ENCODE data around the gene KREMEN2. TPM values are rescaled to one million over a fixed set of nuclear protein-coding genes. Genes with fewer than 3 reads are reported as not detected.

Gene KREMEN2
- total and polyA plus RNA-seq, 9 of the 15 experiments (the other 6 are each of a cell fraction or from before 2014, with no cell fraction given), result 0.04 to 7.7 (median 1.5) TPM; not detected in 1

GRCh38 chr16:3003582-3004270 is 39.7 kb downstream of the KREMEN2 start (continued):
- TF ChIP-seq, protein P1, sequence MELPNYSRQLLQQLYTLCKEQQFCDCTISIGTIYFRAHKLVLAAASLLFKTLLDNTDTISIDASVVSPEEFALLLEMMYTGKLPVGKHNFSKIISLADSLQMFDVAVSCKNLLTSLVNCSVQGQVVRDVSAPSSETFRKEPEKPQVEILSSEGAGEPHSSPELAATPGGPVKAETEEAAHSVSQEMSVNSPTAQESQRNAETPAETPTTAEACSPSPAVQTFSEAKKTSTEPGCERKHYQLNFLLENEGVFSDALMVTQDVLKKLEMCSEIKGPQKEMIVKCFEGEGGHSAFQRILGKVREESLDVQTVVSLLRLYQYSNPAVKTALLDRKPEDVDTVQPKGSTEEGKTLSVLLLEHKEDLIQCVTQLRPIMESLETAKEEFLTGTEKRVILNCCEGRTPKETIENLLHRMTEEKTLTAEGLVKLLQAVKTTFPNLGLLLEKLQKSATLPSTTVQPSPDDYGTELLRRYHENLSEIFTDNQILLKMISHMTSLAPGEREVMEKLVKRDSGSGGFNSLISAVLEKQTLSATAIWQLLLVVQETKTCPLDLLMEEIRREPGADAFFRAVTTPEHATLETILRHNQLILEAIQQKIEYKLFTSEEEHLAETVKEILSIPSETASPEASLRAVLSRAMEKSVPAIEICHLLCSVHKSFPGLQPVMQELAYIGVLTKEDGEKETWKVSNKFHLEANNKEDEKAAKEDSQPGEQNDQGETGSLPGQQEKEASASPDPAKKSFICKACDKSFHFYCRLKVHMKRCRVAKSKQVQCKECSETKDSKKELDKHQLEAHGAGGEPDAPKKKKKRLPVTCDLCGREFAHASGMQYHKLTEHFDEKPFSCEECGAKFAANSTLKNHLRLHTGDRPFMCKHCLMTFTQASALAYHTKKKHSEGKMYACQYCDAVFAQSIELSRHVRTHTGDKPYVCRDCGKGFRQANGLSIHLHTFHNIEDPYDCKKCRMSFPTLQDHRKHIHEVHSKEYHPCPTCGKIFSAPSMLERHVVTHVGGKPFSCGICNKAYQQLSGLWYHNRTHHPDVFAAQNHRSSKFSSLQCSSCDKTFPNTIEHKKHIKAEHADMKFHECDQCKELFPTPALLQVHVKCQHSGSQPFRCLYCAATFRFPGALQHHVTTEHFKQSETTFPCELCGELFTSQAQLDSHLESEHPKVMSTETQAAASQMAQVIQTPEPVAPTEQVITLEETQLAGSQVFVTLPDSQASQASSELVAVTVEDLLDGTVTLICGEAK (IDR thresholded peaks at IDR 0.05), result 0 out of 2 replicates have a peak, but pooled peaks have one; percentile 20
- TF ChIP-seq, protein P1 (CRISPR knock-in tag; IDR thresholded peaks at IDR 0.05), result no peak
- TF ChIP-seq NFYB (IDR thresholded peaks at IDR 0.05; ENCODE audit: extremely low read depth, insufficient read length) (peak; percentile 99), JUND (IDR thresholded peaks at IDR 0.05; ENCODE audit: borderline replicate concordance, low read depth, low read length) (peak; percentile 68), JUND (tag; IDR thresholded peaks at IDR 0.05; ENCODE audit: borderline replicate concordance, low read depth, low read length) (peak; percentile 58; the same call in 1 of the 3 replicates), HCFC1 (IDR thresholded peaks at IDR 0.05; ENCODE audit: low read depth, low read length) (peak; percentile 50), TRIM28 (IDR thresholded peaks at IDR 0.05) (peak; percentile 74), CHD2 (IDR thresholded peaks at IDR 0.05; ENCODE audit: low read depth, low read length) (peak; percentile 91), CBX1 (IDR thresholded peaks at IDR 0.05; ENCODE audit: low read depth) (0 out of 2 replicates have a peak, but pooled peaks have one; percentile 10), STAG1 (CRISPR knock-in tag; IDR thresholded peaks at IDR 0.05; ENCODE audit: borderline replicate concordance) (peak; percentile 19; the same call in 1 of the 2 replicates), CC2D1A (IDR thresholded peaks at IDR 0.05) (peak; percentile 76), TARDBP (IDR thresholded peaks at IDR 0.05) (0 out of 2 replicates have a peak, but pooled peaks have one; percentile 19), EP300 (IDR thresholded peaks at IDR 0.05; ENCODE audit: low read length) (peak; percentile 18; the same call in 1 of the 2 replicates), ZBTB8A (IDR thresholded peaks at IDR 0.05; ENCODE audit: partially characterized antibody) (no peak), RFX1 (IDR thresholded peaks at IDR 0.05) (no peak), ZNF384 (IDR thresholded peaks at IDR 0.05; ENCODE audit: low read depth, low read length) (peak; percentile 95)
- TF ChIP-seq, protein P2, sequence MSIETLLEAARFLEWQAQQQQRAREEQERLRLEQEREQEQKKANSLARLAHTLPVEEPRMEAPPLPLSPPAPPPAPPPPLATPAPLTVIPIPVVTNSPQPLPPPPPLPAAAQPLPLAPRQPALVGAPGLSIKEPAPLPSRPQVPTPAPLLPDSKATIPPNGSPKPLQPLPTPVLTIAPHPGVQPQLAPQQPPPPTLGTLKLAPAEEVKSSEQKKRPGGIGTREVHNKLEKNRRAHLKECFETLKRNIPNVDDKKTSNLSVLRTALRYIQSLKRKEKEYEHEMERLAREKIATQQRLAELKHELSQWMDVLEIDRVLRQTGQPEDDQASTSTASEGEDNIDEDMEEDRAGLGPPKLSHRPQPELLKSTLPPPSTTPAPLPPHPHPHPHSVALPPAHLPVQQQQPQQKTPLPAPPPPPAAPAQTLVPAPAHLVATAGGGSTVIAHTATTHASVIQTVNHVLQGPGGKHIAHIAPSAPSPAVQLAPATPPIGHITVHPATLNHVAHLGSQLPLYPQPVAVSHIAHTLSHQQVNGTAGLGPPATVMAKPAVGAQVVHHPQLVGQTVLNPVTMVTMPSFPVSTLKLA (conservative IDR thresholded peaks at IDR 0.05), result peak; percentile 79 to 80
- TF ChIP-seq, protein P3, sequence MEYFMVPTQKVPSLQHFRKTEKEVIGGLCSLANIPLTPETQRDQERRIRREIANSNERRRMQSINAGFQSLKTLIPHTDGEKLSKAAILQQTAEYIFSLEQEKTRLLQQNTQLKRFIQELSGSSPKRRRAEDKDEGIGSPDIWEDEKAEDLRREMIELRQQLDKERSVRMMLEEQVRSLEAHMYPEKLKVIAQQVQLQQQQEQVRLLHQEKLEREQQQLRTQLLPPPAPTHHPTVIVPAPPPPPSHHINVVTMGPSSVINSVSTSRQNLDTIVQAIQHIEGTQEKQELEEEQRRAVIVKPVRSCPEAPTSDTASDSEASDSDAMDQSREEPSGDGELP (CRISPR knock-in tag; IDR thresholded peaks at IDR 0.05; ENCODE audit: borderline replicate concordance), result peak; percentile 96

All from K562 (cell line).